Endodermal cell (in vitro differentiated cells): Measurements from ENCODE around the gene GABBR1. TPM values are rescaled to one million over a fixed set of nuclear protein-coding genes. Genes with fewer than 3 reads are reported as not detected.
A peak's percentile ranks its signal among the peaks of the same experiment; 100 is the strongest.

Experiments
- DNase-seq: peaks from one replicate; pipeline ENCODE4 v3.0.0-alpha.2; 2017
- H3K27ac ChIP-seq: 2 replicates; pipeline ENCODE4 v1.5.1; 2013; ENCODE audit warnings: mild to moderate bottlenecking, low read depth, low read length, moderate library complexity
- H3K27me3 ChIP-seq: 2 replicates; pipeline ENCODE4 v1.6.1; 2013; ENCODE audit warnings: mild to moderate bottlenecking, low read length, moderate library complexity; ENCODE audit not compliant: insufficient read depth, control insufficient read depth, poor library complexity, severe bottlenecking
- H3K36me3 ChIP-seq: 2 replicates; pipeline ENCODE4 v1.7.0; 2013; ENCODE audit warnings: mild to moderate bottlenecking, low read length, moderate library complexity; ENCODE audit not compliant: control insufficient read depth, insufficient read depth
- H3K4me1 ChIP-seq: one replicate; pipeline ENCODE4 v1.7.0; 2013; ENCODE audit warnings: low read length; ENCODE audit not compliant: control insufficient read depth, insufficient read depth
- H3K4me3 ChIP-seq: 2 replicates; pipeline ENCODE4 v1.5.1; 2013; ENCODE audit warnings: mild to moderate bottlenecking, low read length, moderate library complexity
- H3K9ac ChIP-seq: 2 replicates; pipeline ENCODE4 v1.6.1; 2013; ENCODE audit warnings: mild to moderate bottlenecking, low read length, moderate library complexity; ENCODE audit not compliant: poor library complexity, severe bottlenecking; ENCODE audit errors: extremely low read depth
- H3K9me3 ChIP-seq: 2 replicates; pipeline ENCODE4 v1.6.1; 2013; ENCODE audit warnings: mild to moderate bottlenecking, low read length, moderate library complexity; ENCODE audit not compliant: control insufficient read depth
- H3K27ac Mint-ChIP-seq: 2 replicates; pipeline ENCODE4 v1.8.0; 2020; ENCODE audit warnings: mixed read lengths
- H3K27me3 Mint-ChIP-seq: 2 replicates; pipeline ENCODE4 v1.8.0; 2021; ENCODE audit warnings: mild to moderate bottlenecking, mixed read lengths; ENCODE audit not compliant: insufficient read depth
- H3K36me3 Mint-ChIP-seq: 2 replicates; pipeline ENCODE4 v1.8.0; 2020; ENCODE audit warnings: low read depth, mixed read lengths
- H3K4me1 Mint-ChIP-seq: 2 replicates; pipeline ENCODE4 v1.8.0; 2020; ENCODE audit warnings: mixed read lengths
- H3K4me3 Mint-ChIP-seq: 2 replicates; pipeline ENCODE4 v1.8.0; 2020; ENCODE audit warnings: mild to moderate bottlenecking, moderate library complexity, mixed read lengths
- H3K9me3 Mint-ChIP-seq: 2 replicates; pipeline ENCODE4 v1.8.0; 2020; ENCODE audit warnings: mild to moderate bottlenecking, mixed read lengths
- WGBS, 2 experiments: methylation state at CpG; one replicate each; pipeline versions ENCODE4 v1.1.5 to v1.1.7; 2013; ENCODE audit warnings: missing lambda C conversion rate in 2 of 2, mixed read lengths in 1 of 2; ENCODE audit not compliant: insufficient coverage in 1 of 2, insufficient read length in 1 of 2; 5-methylcytosine and 5-hydroxymethylcytosine counted together
- total RNA-seq, 2 donors: library from RNA; stranded (reverse); fragmentation: NEBNext Ultra II Directional in 1 of 2; extraction: Animal tissue kit (Norgen Biotek cat#: 25700) in 1 of 2; gene quantifications; 2 replicates in 1 of 2; 3 replicates in 1 of 2; pipeline ENCODE4 v1.2.1, GENCODE V29; 2021
- TF ChIP-seq, protein P1 (sequence below): fragments of 200-600 bp; sonication (generic); conservative IDR thresholded peaks from 2 replicates; pipeline ENCODE4 v1.5.0; 2021; ENCODE audit warnings: antibody characterized with exemption, mild to moderate bottlenecking

Gene GABBR1
- total RNA-seq, 2 donors from 2014 or later: 81.8 to 99.1 TPM

DNA sequence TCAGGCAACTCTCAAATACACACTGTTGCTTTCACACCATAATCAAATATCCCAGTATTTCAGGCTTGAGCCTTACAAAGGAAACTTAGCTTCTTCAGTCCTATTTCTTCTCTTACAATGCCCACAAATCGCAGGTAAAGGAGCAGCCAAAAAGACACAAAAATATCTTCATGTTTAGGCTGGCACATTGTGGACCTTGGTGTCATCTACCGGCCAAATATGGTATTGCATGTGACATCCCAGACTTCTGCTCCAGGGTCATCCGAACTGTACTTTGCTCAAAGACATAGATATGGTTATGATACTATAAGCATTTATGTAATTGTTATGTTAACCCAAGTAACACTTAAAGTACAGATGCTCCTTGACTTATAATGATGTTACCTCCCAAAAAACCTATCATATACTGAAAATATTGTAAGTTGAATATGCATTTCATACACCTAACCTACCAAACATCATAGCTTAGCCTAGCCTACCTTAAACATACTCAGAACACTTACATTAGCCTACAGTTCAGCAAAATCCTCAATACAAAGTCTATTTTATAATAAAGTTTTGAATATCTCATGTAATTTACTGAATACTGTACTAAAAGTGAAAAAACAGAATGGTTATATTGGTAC is 43.4 kb downstream of the GABBR1 start:
- TF ChIP-seq, protein P1, sequence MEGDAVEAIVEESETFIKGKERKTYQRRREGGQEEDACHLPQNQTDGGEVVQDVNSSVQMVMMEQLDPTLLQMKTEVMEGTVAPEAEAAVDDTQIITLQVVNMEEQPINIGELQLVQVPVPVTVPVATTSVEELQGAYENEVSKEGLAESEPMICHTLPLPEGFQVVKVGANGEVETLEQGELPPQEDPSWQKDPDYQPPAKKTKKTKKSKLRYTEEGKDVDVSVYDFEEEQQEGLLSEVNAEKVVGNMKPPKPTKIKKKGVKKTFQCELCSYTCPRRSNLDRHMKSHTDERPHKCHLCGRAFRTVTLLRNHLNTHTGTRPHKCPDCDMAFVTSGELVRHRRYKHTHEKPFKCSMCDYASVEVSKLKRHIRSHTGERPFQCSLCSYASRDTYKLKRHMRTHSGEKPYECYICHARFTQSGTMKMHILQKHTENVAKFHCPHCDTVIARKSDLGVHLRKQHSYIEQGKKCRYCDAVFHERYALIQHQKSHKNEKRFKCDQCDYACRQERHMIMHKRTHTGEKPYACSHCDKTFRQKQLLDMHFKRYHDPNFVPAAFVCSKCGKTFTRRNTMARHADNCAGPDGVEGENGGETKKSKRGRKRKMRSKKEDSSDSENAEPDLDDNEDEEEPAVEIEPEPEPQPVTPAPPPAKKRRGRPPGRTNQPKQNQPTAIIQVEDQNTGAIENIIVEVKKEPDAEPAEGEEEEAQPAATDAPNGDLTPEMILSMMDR: peak; percentile 96
- Mint-ChIP-seq H3K4me1 (peaks cover 9% of the 10 kb centered on the region), H3K9me3 (no peaks in the 10 kb centered on the region), H3K27me3 (no peaks in the 10 kb centered on the region), H3K27ac (no peak overlapping the region), H3K4me3 (no peak overlapping the region), H3K36me3 (no peaks in the 10 kb centered on the region)
- H3K9ac ChIP-seq: no peak overlapping the region
- peak; percentile 86 for DNase-seq
- WGBS, 2 experiments: 43% methylated on average over 3 of the region's 3 CpGs; no CpG with 5 or more reads in 1 of the 2 experiments
- no peaks in the 10 kb centered on the region for H3K4me1 ChIP-seq
- H3K27ac ChIP-seq: no peak overlapping the region
- no peaks in the 10 kb centered on the region for H3K36me3 ChIP-seq
- H3K4me3 ChIP-seq: no peak overlapping the region
- H3K27me3 ChIP-seq: no peaks in the 10 kb centered on the region
- H3K9me3 ChIP-seq: no peaks in the 10 kb centered on the region

DNA sequence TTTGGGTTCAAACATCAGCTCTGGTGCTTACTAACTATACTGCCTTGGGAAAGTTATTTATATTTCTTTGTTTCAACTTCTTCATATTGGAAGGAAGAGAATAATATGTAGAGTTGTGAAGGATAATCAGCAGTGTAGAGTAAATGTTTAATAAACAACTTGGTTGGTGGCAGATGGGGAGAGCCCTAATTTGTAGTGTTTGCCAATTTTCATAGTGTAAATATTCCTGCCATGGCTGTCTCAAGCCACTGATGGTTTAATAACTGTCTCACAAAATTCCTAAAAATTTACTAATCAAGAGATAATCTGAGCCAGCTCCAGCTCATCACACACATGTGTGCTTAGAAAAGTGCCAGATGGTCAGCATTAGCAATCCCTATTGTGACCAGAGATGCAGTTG is 48.2 kb downstream of the GABBR1 start, which contains the start of gene OR2H2:
OR2H2 (plus strand) TSS at position 301 of the 400 bp plus-strand sequence. CDS start 2,824 bp downstream, outside the sequence.
- no peaks in the 10 kb centered on the region for H3K27me3 Mint-ChIP-seq
- Histone ChIP-seq H3K9ac (no peak within 1 kb of the TSS), H3K9me3 (no peaks in the 10 kb centered on the region), H3K27me3 (no peaks in the 10 kb centered on the region), H3K27ac (no peak within 1 kb of the TSS), H3K4me1 (no peaks in the 10 kb centered on the region), H3K36me3 (no peaks in the 10 kb centered on the region), H3K4me3 (no peak within 1 kb of the TSS)
- no peak within 1 kb of the TSS for H3K4me3 Mint-ChIP-seq
- no peaks in the 10 kb centered on the region for H3K36me3 Mint-ChIP-seq
- no peaks in the 10 kb centered on the region for H3K9me3 Mint-ChIP-seq
- peaks cover 9% of the 10 kb centered on the region for H3K4me1 Mint-ChIP-seq
- TF ChIP-seq, protein P1: no peak
- H3K27ac Mint-ChIP-seq: no peak within 1 kb of the TSS
- no peak for DNase-seq

DNA sequence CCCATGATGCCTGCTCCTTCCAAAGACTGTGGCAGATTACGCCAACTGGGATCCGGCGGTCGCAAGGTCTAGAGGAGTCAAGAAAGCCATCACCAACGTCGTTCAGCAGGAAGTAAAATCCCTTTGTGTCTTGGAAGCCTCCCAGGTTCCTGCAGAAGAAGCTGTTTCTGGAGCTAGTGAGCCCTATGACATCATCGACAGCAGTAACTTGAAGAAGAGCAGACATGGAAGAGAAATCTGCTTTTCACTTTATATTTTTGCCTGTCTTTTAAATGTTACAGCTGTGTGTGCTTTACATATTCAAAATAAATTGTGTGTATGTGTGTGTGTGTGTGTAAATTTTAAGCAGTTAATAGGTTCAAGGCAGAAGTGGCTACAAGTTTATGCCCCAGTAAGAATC is 55.4 kb downstream of the GABBR1 start:
- no peaks in the 10 kb centered on the region for H3K27me3 ChIP-seq
- WGBS, 2 experiments: 87 to 91% methylated on average over 7 of the region's 7 CpGs
- H3K36me3 ChIP-seq: no peaks in the 10 kb centered on the region
- H3K4me3 Mint-ChIP-seq: no peak overlapping the region
- peaks cover 4% of the 10 kb centered on the region for H3K4me1 Mint-ChIP-seq
- no peaks in the 10 kb centered on the region for H3K4me1 ChIP-seq
- no peak overlapping the region for H3K9ac ChIP-seq
- no peak for DNase-seq
- no peak overlapping the region for H3K27ac ChIP-seq
- no peak overlapping the region for H3K4me3 ChIP-seq
- H3K27me3 Mint-ChIP-seq: peaks cover 5% of the 10 kb centered on the region
- H3K36me3 Mint-ChIP-seq: no peaks in the 10 kb centered on the region
- TF ChIP-seq, protein P1: no peak
- H3K9me3 ChIP-seq: no peaks in the 10 kb centered on the region
- H3K9me3 Mint-ChIP-seq: no peaks in the 10 kb centered on the region
- no peak overlapping the region for H3K27ac Mint-ChIP-seq
